HG03196 (cell line): ENCODE results near the gene NME7.

Experiments
- ATAC-seq: cut with Tn5 transposase; IDR thresholded peaks from one replicate; pipeline ENCODE4 v1.9.1; 2021; ENCODE audit not compliant: unreplicated experiment

Gene NME7

GRCh38 chr1:169087876-169088275 is 279.7 kb downstream of the NME7 start:
- no peak for ATAC-seq

- no peak for ATAC-seq
Observed at GRCh38 chr1:169086603-169087455, 280.8 kb downstream of the NME7 start.

DNA sequence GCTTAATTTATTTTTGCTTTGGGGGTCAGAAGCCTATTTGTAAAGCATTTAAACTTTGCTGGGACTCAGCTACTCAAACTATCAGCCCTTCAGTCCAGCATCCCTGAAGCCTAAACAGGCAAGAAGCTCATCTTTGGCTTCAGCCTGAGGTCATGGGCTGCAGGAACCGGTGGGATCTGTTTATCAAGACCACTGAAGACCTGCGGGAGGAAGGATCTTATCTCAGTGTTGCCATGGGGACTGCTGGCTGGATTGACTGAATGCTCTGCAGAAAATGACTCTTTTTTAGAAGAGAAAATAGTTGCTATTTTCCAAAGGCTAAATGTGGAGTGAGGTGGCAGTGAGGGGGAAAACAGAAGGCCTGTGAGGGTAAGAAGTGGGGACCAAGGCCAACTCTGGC is 281.7 kb downstream of the NME7 start:
- no peak for ATAC-seq
